ENCODE measurements around the gene CLEC2L. TPM values are rescaled to one million over a fixed set of nuclear protein-coding genes. Genes with fewer than 3 reads are reported as not detected.

The CLEC2L gene
- total RNA-seq, 4 donors from 2014 or later: not detected

DNA sequence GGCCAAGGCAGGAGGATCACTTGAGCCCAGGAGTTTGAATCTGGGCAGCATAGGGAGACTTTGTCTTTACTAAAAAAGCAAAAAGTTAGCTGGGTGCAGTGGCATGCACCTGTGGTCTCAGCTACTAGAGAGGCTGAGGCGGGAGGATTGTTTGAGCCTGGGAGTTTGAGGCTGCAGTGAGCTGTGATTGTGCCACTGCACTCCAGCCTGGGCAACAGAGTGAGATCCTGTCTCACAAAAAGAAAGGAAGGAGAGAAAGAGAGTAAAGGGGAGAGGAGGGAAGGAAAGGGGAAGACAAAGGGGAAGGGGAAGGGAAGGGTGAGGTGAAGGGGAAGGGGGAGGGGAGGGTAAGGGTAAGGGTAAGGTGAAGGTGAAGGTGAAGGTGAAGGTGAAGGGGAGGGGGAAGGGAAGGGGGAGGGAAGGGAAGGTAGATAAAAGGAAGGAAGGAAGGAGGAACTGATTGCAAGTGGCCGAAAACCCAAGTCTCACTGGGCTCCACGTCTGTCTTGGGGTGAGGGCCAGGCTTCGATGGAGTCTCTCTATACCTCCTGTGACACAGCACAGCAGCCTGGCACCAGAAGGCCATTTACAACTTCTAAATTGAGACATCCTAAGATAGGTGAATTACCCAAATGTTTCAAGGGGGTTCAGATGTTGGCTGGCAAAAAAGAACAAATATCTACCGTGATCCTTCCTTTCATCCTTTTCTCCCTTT is 36.0 kb upstream of the CLEC2L start:
- TF ChIP-seq, protein P1, sequence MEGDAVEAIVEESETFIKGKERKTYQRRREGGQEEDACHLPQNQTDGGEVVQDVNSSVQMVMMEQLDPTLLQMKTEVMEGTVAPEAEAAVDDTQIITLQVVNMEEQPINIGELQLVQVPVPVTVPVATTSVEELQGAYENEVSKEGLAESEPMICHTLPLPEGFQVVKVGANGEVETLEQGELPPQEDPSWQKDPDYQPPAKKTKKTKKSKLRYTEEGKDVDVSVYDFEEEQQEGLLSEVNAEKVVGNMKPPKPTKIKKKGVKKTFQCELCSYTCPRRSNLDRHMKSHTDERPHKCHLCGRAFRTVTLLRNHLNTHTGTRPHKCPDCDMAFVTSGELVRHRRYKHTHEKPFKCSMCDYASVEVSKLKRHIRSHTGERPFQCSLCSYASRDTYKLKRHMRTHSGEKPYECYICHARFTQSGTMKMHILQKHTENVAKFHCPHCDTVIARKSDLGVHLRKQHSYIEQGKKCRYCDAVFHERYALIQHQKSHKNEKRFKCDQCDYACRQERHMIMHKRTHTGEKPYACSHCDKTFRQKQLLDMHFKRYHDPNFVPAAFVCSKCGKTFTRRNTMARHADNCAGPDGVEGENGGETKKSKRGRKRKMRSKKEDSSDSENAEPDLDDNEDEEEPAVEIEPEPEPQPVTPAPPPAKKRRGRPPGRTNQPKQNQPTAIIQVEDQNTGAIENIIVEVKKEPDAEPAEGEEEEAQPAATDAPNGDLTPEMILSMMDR (IDR thresholded peaks at IDR 0.05; ENCODE audit: low read depth): no peak

DNA sequence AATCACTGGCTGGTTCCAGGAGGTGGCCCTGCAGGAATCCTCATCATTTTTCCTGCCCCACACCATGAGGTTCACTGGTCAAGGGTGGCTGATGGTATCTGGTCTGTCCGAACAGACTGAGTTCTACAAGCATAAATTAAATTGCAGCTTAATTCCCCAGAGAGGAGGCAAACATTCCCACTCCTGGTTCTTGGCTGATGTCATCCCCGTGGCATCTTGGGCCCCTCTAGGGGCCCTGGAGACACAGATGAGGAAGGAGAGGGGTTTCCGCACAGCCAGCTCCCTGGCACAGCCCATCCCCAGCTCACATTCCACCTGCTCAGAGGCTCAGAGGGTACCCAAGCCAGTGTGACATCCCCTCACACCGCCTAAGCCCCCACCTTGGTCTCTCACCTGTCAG is 34.7 kb upstream of the CLEC2L start:
- TF ChIP-seq, protein P1 (IDR thresholded peaks at IDR 0.05; ENCODE audit: low read depth): no peak

DNA sequence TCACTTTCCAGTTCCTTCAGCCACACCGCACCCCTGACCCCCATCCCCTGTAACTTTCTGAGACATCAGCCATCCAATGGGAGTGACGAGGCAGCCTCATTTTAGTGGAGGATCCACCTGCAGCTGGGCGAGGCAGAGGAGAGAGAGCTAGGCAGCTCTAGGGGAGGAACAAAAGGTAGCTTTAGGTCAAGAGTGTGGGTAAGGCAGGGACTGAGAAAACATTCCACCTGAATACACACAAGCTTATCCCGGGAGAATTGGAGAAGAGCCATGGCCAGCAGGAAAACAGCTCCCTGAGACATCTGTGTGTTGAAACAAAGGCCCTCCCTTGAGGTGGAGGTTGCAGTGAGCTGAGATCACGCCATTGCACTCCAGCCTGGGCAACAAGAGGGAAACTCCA is 33.4 kb upstream of the CLEC2L start:
- TF ChIP-seq, protein P1 (IDR thresholded peaks at IDR 0.05; ENCODE audit: low read depth): no peak

DNA sequence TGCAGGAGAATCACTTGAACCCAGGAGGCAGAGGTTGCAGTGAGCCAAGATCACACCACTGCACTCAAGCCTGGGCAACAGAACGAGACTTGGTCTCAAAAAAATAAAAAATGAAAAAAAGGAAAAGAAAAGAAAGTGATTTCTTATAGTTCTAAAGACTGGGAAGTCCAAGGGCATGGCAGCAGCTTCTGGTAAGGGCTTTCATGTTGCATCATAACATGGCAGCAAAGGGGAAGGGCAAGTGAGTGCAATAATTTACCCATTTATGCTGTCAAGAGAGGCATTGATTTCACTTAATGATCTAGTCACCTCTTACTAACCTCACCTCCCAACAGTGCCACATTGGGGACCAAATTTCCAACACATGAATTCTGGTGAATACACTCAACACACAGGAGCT is 31.2 kb upstream of the CLEC2L start:
- TF ChIP-seq, protein P1 (IDR thresholded peaks at IDR 0.05; ENCODE audit: low read depth): no peak

DNA sequence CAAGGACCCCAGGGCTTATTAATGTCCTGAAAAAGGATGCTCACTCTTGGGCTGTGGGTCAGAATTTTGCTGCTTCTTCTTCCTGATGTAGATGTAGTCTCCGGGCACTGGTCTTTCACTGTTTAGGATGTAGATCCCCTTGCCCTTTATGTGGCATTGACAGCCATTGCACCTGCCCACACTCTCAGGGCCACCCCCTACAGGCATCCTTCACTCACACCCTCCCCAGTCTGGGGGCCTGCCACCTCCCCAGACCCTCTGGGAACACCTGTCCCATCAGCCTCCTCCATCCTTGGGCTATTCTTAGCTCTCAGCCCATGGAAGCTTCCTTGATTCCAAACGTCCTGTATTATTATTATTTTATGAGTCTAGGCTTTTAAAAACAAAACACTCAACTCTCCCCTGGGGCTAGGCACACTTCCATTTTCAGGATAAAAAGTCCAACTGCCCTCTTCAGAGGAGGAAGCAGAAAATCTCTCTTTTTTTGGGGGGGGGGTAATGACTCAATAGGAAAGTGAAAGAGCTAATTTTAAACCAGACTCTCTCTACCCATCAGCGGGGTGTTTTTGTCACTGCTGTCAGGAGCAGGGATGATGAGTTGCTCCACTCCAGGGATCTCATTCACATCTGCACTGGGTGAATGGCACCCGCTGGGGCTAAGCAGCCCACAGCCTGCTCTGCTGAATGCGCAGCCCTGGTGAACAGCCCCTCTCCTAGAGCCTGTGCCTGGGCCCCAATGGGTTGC is 28.5 kb upstream of the CLEC2L start:
- TF ChIP-seq, protein P1 (IDR thresholded peaks at IDR 0.05; ENCODE audit: low read depth): no peak

DNA sequence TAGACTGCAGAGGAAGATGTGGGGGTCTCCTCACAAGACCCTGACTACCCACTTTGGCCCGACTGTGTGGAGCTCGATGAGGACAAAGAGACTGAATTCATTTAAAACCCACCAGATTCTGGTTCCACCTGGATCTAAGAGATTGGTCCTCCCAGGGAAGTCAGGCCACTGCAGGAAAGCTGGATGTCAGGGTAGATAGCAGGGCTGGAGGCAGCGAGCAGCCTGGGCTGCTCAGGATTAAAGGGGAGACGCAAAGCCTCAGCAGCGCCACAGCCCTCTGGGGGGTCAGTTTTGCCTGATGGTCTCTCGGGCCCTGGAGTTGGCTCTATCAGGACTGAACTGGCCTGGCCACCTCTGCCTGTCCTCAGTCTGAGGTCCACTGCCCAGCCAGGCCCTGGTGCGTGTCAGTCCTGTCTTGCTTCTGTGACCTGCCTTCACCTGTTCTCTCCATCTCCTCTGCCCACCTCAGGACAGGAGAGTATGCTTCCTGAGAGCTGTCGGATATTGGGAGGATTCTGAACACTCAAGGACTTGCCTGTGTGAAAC is 27.8 kb upstream of the CLEC2L start:
- TF ChIP-seq, protein P1 (IDR thresholded peaks at IDR 0.05; ENCODE audit: low read depth): no peak

DNA sequence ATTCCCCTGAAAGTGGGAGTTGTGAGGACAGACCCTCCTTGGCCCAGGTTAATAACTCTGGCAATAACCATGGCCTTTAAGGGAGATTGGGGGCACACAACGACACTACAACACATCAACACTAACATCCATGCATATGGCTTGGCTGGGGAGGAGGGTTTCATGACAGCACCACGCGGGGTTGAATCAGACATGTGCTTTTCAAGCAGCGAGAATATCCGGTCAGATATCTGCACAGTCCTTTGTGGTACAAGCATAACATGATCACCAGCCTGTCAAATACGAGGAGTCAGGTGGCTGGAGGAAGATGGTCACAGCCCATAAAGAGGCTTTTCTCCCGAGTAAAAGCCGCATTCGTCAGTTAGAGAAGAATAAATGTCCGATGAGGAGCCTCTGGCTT is 27.0 kb upstream of the CLEC2L start:
- TF ChIP-seq, protein P1 (IDR thresholded peaks at IDR 0.05; ENCODE audit: low read depth): no peak
